NB4 (cell line): ENCODE measurements around the gene P2RX5.
"Not testable (repeated sequence)": the region's sequence is repeated elsewhere in the genome, so short reads cannot be mapped to it uniquely, and the experiment has no call there.

Source experiments
- DNase-seq: peaks from one replicate; pipeline ENCODE4 v3.0.0; 2010; ENCODE audit warnings: low read depth
- H3K4me3 ChIP-seq: one replicate; pipeline ENCODE4 v1.5.1; 2011; ENCODE audit warnings: mild to moderate bottlenecking, low read depth, low read length, moderate library complexity
- MAX ChIP-seq: IDR thresholded peaks from 2 replicates; pipeline ENCODE4 v1.6.1; 2011; ENCODE audit warnings: low read depth, low read length
- MYC ChIP-seq: IDR thresholded peaks from 2 replicates; pipeline ENCODE4 v1.6.1; 2011; ENCODE audit warnings: low read depth, low read length
- POLR2A ChIP-seq: IDR thresholded peaks from 2 replicates; pipeline ENCODE4 v1.6.1; 2011; ENCODE audit warnings: mild to moderate bottlenecking; ENCODE audit not compliant: insufficient read length; ENCODE audit errors: extremely low read depth
- TF ChIP-seq, protein P1 (sequence below): IDR thresholded peaks from one replicate; pipeline ENCODE4 v1.5.1; 2012; ENCODE audit warnings: low read depth, low read length

P2RX5 gene

DNA sequence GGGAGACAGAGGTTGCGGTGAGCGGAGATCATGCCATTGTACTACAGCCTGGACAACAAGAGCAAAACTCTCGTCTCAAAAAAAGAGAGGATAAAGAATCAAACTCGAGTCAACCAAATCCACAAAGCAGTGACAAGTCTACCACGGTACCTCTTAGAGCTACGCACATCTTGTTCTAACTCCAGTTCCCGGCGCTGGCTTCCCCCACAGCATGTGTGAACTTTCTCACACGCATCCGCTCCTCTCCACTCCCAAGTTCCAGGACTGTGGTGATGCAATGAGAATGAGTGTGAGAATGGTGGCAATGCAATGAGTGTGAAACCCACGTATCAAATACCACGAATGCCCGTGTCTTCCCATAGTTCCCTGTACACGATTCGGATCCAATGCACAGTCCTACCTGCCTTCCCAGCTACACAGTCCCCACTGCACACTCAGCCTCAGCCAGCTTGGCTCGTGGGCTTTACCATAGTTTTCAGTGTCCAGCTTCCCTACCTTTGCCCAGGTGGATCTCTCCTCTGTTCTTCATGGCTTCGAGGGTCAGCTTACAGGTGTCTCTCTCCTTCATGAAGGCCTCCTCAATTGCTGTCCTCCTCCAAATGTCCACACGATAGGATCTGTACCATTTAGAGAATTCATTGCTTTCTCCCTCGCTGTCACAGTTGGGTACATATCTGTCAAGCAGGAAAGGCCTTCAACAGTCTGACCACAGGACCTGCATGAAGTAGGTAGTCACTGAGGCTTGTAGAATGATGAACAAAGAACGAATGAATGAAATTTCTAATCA is 9.2 kb upstream of the P2RX5 start:
- DNase-seq, result no peak
- no peak for TF ChIP-seq MYC
- TF ChIP-seq POLR2A, result no peak
- TF ChIP-seq MAX, result no peak
- TF ChIP-seq, protein P1, sequence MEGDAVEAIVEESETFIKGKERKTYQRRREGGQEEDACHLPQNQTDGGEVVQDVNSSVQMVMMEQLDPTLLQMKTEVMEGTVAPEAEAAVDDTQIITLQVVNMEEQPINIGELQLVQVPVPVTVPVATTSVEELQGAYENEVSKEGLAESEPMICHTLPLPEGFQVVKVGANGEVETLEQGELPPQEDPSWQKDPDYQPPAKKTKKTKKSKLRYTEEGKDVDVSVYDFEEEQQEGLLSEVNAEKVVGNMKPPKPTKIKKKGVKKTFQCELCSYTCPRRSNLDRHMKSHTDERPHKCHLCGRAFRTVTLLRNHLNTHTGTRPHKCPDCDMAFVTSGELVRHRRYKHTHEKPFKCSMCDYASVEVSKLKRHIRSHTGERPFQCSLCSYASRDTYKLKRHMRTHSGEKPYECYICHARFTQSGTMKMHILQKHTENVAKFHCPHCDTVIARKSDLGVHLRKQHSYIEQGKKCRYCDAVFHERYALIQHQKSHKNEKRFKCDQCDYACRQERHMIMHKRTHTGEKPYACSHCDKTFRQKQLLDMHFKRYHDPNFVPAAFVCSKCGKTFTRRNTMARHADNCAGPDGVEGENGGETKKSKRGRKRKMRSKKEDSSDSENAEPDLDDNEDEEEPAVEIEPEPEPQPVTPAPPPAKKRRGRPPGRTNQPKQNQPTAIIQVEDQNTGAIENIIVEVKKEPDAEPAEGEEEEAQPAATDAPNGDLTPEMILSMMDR, result no peak
- H3K4me3 ChIP-seq, result no peak overlapping the region

DNA sequence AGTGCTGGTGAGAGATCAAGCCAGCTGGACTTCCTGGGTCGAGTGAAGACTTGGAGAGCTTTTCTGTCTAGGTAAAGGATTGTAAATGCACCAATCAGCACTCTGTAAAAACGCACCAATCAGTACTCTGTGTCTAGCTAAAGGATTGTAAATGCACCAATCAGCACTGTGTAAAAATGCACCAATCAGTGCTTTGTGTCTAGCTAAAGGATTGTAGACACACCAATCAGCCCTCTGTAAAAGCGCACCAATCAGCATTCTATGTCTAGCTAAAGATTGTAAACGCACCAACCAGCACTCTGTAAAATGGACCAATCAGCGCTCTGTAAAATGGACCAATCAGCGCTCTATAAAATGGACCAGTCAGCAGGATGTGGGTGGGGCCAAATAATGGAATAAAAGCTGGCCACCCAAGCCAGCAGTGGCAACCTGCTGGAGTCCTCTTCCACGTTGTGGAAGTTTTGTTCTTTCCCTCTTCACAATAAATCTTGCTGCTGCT is 6.1 kb upstream of the P2RX5 start:
- not testable (repeated sequence) for H3K4me3 ChIP-seq

GRCh38 chr17:3699951-3700350 is 4.0 kb upstream of the P2RX5 start:
- no peak overlapping the region for H3K4me3 ChIP-seq
- DNase-seq, result no peak
- no peak for TF ChIP-seq POLR2A
- TF ChIP-seq MYC, result no peak
- no peak for TF ChIP-seq MAX
- TF ChIP-seq, protein P1, result no peak

More for the DNA sequence above, 6.1 kb upstream of the P2RX5 start:
- not testable (repeated sequence) for DNase-seq

DNA sequence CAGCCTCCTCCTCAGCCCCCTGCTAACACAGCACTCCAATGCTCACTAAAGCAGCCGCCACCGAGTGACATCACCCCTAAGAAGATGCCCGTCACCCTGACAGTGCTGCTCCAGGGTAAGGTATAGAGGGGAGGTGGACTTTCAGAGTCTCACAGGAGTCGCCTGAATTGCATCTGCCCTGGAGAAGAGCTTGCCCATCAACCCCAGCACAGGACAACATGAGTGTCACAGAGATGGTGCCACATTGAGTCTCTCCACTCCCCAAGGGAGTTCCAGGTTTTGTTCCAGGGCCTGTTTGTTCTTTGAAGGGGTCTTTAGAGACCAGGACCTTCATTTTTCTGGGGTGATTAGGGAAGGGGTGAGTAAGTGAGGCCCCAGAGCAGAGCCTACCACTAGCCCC is 2.2 kb upstream of the P2RX5 start:
- DNase-seq, result no peak
- H3K4me3 ChIP-seq, result no peak overlapping the region
- no peak for TF ChIP-seq MAX
- no peak for TF ChIP-seq MYC
- TF ChIP-seq, protein P1, result no peak
- TF ChIP-seq POLR2A, result no peak

DNA sequence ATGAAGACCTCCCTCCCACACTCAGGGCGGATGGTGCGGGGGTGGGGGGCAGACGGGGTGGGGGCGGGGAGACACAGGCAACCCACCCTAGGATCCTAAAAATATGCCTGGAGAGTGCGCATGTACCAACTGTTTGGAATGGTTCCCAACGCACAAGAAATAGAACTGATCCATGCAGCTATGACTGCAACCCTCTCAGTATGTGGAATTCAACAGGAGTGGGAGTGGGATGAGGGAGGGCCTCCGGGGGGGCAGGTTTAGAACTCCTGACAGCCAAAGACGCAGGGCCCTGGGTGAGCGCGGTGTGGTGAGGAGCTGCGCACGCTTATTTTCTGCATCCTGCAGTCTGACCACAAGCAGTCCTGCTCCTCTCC is 1.1 kb upstream of the P2RX5 start:
- no peak overlapping the region for H3K4me3 ChIP-seq
- no peak for DNase-seq
- no peak for TF ChIP-seq POLR2A
- no peak for TF ChIP-seq MYC
- TF ChIP-seq, protein P1, result no peak
- no peak for TF ChIP-seq MAX

- H3K4me3 ChIP-seq, result peak overlapping the region; percentile 44
- DNase-seq, result no peak
- TF ChIP-seq MYC, result no peak
These were observed 729 bp downstream of the P2RX5 start for GRCh38 chr17:3695129-3695722.
